ENCODE data around the gene CROCC2.

Gene CROCC2

DNA sequence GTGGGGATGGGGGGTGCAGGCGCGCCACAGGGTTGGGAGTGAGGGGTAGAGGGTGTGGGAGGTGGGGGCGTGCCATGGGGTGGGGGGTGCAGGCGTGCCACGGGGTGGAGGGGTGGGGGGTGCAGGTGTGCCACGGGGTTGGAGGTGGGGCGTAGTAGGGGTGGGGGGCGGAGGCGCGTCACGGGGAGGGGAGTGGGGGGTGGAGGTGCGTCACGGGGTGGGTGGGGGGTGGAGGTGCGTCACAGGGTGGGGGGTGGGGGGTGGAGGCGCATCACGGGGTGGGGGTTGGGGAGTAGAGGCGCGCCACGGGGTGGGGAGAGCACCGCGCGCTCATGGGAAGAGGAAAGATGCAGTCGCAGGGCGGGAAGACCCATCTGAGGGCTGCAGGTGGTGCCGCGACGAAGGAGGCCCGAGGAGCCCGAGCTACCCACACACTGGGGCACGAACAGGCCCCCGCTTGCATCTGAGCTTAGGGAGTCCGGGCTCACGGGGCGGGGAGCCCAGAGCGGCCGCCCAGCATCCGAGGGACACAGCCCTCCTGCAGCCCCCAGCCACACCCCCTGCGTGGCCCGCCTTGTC is 129.8 kb downstream of the CROCC2 start:
- Histone ChIP-seq H3K4me3 (ENCODE audit: insufficient read depth, low read length, poor library complexity, severe bottlenecking) (peak overlapping the region; percentile 49), H4K20me1 (ENCODE audit: low read depth, low read length) (no peaks in the 10 kb centered on the region), H3K27me3 (ENCODE audit: low read length) (no peaks in the 10 kb centered on the region), H2AFZ (ENCODE audit: low read depth, low read length, severe bottlenecking) (peak overlapping the region; percentile 44), H3K4me2 (ENCODE audit: low read depth, low read length, poor library complexity, severe bottlenecking) (peak overlapping the region; percentile 71), H3K9ac (ENCODE audit: low read length) (peak overlapping the region; percentile 55), H3K9me2 (replicated peaks; ENCODE audit: insufficient read depth, low read length) (no peaks in the 10 kb centered on the region), H3K36me3 (ENCODE audit: low read length) (no peaks in the 10 kb centered on the region), H3K9me3 (ENCODE audit: insufficient read depth, low read length) (no peaks in the 10 kb centered on the region), H3K79me2 (ENCODE audit: insufficient read depth, low read length) (no peaks in the 10 kb centered on the region), H3F3A (ENCODE audit: insufficient read depth) (peaks cover 5% of the 10 kb centered on the region; the same call in 1 of the 2 replicates), H3K27ac (ENCODE audit: low read depth, low read length) (peak overlapping the region; percentile 79)
- TF ChIP-seq, protein P1, sequence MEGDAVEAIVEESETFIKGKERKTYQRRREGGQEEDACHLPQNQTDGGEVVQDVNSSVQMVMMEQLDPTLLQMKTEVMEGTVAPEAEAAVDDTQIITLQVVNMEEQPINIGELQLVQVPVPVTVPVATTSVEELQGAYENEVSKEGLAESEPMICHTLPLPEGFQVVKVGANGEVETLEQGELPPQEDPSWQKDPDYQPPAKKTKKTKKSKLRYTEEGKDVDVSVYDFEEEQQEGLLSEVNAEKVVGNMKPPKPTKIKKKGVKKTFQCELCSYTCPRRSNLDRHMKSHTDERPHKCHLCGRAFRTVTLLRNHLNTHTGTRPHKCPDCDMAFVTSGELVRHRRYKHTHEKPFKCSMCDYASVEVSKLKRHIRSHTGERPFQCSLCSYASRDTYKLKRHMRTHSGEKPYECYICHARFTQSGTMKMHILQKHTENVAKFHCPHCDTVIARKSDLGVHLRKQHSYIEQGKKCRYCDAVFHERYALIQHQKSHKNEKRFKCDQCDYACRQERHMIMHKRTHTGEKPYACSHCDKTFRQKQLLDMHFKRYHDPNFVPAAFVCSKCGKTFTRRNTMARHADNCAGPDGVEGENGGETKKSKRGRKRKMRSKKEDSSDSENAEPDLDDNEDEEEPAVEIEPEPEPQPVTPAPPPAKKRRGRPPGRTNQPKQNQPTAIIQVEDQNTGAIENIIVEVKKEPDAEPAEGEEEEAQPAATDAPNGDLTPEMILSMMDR (IDR thresholded peaks at IDR 0.05; ENCODE audit: insufficient read depth, low read length, poor library complexity, severe bottlenecking) = no peak
- no peak for TF ChIP-seq EZH2phosphoT487 (conservative IDR thresholded peaks at IDR 0.05; ENCODE audit: low read length)

DNA sequence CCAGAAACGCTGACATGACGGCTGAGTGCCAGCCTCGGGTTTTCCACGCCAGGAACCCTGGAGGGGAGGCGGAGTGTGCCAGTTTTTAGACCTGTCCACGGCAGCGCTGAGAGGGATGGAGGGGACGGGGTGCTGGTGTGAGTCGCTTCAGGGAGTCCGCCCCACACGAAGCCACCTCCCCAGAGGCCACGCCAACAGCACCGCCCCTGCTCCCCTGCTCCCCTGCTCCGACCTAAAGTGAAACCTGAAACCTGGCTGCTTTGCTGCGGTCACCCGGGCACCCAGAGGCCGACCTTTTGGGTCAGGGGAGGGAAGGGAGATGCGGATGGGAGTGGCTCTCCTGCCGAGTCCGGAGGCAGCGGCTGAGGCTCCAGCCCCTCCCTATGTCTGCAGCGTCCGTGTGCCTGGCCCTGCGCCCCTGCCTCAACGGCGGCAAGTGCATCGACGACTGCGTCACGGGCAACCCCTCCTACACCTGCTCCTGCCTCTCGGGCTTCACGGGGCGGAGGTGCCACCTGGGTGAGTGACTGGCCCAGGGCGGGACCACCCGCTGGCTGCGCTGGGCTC is 130.3 kb downstream of the CROCC2 start:
- Histone ChIP-seq H3K9me2 (replicated peaks; ENCODE audit: insufficient read depth, low read length) (no peaks in the 10 kb centered on the region), H2AFZ (ENCODE audit: low read depth, low read length, severe bottlenecking) (peak overlapping the region; percentile 44), H4K20me1 (ENCODE audit: low read depth, low read length) (no peaks in the 10 kb centered on the region), H3K9ac (ENCODE audit: low read length) (peak overlapping the region; percentile 55), H3K9me3 (ENCODE audit: insufficient read depth, low read length) (no peaks in the 10 kb centered on the region), H3F3A (ENCODE audit: insufficient read depth) (peaks cover 5% of the 10 kb centered on the region; the same call in 1 of the 2 replicates), H3K27me3 (ENCODE audit: low read length) (no peaks in the 10 kb centered on the region), H3K27ac (ENCODE audit: low read depth, low read length) (peak overlapping the region; percentile 79), H3K4me2 (ENCODE audit: low read depth, low read length, poor library complexity, severe bottlenecking) (peak overlapping the region; percentile 71), H3K4me3 (ENCODE audit: insufficient read depth, low read length, poor library complexity, severe bottlenecking) (peak overlapping the region; percentile 49), H3K36me3 (ENCODE audit: low read length) (no peaks in the 10 kb centered on the region), H3K79me2 (ENCODE audit: insufficient read depth, low read length) (no peaks in the 10 kb centered on the region)
- TF ChIP-seq EZH2phosphoT487 (conservative IDR thresholded peaks at IDR 0.05; ENCODE audit: low read length) = no peak
- TF ChIP-seq, protein P1 (IDR thresholded peaks at IDR 0.05; ENCODE audit: insufficient read depth, low read length, poor library complexity, severe bottlenecking) = no peak

DNA sequence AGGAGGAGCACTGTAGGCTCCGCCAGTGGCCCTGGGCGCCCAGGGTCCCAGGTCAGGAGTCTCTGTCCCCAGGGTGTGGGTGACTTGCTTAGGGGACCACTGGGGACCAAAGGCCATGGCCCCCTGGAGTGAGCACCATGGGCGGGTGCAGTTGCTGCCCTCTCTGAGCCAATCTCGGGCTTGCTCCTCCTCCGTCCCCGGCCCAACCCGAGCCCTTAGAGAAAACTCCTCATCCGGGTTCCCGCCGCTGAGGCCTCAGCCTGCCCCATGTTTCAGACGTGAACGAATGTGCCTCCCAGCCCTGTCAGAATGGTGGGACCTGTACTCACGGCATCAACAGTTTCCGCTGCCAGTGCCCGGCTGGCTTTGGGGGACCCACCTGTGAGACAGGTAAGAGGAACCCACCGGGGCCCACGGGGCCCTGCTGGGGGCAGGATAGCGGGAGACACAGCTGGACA is 130.9 kb downstream of the CROCC2 start:
- Histone ChIP-seq H3F3A (ENCODE audit: insufficient read depth) (peaks cover 5% of the 10 kb centered on the region; the same call in 1 of the 2 replicates), H3K27me3 (ENCODE audit: low read length) (no peaks in the 10 kb centered on the region), H3K36me3 (ENCODE audit: low read length) (no peaks in the 10 kb centered on the region), H3K4me3 (ENCODE audit: insufficient read depth, low read length, poor library complexity, severe bottlenecking) (peak overlapping the region; percentile 49), H3K27ac (ENCODE audit: low read depth, low read length) (peak overlapping the region; percentile 79), H3K4me2 (ENCODE audit: low read depth, low read length, poor library complexity, severe bottlenecking) (peak overlapping the region; percentile 71), H3K79me2 (ENCODE audit: insufficient read depth, low read length) (no peaks in the 10 kb centered on the region), H3K9ac (ENCODE audit: low read length) (peak overlapping the region; percentile 55), H3K9me2 (replicated peaks; ENCODE audit: insufficient read depth, low read length) (no peaks in the 10 kb centered on the region), H4K20me1 (ENCODE audit: low read depth, low read length) (no peaks in the 10 kb centered on the region), H2AFZ (ENCODE audit: low read depth, low read length, severe bottlenecking) (peak overlapping the region; percentile 44), H3K9me3 (ENCODE audit: insufficient read depth, low read length) (no peaks in the 10 kb centered on the region)
- TF ChIP-seq, protein P1 (IDR thresholded peaks at IDR 0.05; ENCODE audit: insufficient read depth, low read length, poor library complexity, severe bottlenecking) = no peak
- no peak for TF ChIP-seq EZH2phosphoT487 (conservative IDR thresholded peaks at IDR 0.05; ENCODE audit: low read length)
